ENCODE measurements around the gene DOCK2. TPM values are rescaled to one million over a fixed set of nuclear protein-coding genes. Genes with fewer than 3 reads are reported as not detected.

The DOCK2 gene
- total RNA-seq, 1 donor from 2014 or later: 0.77 TPM

- Mint-ChIP-seq H3K4me3 (no peak overlapping the region), H3K4me1 (peaks cover 28% of the 10 kb centered on the region), H3K36me3 (ENCODE audit: low read depth) (no peaks in the 10 kb centered on the region), H3K9me3 (no peaks in the 10 kb centered on the region), H3K27me3 (ENCODE audit: low read depth) (no peaks in the 10 kb centered on the region), H3K27ac (ENCODE audit: unreplicated experiment) (no peak overlapping the region)
- TF ChIP-seq, protein P1, sequence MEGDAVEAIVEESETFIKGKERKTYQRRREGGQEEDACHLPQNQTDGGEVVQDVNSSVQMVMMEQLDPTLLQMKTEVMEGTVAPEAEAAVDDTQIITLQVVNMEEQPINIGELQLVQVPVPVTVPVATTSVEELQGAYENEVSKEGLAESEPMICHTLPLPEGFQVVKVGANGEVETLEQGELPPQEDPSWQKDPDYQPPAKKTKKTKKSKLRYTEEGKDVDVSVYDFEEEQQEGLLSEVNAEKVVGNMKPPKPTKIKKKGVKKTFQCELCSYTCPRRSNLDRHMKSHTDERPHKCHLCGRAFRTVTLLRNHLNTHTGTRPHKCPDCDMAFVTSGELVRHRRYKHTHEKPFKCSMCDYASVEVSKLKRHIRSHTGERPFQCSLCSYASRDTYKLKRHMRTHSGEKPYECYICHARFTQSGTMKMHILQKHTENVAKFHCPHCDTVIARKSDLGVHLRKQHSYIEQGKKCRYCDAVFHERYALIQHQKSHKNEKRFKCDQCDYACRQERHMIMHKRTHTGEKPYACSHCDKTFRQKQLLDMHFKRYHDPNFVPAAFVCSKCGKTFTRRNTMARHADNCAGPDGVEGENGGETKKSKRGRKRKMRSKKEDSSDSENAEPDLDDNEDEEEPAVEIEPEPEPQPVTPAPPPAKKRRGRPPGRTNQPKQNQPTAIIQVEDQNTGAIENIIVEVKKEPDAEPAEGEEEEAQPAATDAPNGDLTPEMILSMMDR (conservative IDR thresholded peaks at IDR 0.05): no peak
- no peak for DNase-seq (ENCODE audit: low read depth, low spot score)
Measured at GRCh38 chr5:169649486-169649885, 12.4 kb downstream of the DOCK2 start.

DNA sequence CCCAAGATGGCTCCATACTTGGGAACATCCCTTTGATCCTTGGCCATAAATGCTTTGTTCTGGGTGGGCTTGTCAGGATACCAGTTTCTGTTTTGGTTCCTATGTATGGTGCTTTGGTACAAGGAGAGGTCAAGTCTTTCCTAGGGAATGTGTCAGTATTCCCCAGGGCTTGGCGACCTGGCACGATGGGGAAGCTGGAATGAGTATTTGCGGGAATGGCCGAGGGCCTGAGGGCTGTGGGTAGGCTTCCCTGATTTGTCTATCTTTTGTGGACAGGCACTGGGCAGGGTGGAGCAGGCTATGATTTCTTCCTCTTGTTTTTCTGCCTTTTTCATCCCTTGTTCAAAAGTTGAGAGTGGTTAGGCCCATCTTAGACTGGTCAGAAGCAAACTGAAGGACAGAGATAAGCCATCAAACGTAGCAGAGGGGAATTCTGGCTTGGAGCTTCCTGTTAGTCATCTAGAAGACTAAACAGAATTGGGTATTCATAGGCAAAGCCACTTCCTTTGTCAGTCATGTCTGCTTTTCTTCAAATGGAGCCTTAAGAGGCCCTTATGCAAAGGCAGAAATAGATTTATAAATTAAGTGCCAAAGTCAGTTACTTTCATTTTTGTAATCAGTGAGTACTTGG is 13.7 kb downstream of the DOCK2 start:
- H3K4me3 Mint-ChIP-seq: no peak overlapping the region
- peaks cover 28% of the 10 kb centered on the region for H3K4me1 Mint-ChIP-seq
- H3K27me3 Mint-ChIP-seq (ENCODE audit: low read depth): no peaks in the 10 kb centered on the region
- no peaks in the 10 kb centered on the region for H3K9me3 Mint-ChIP-seq
- no peaks in the 10 kb centered on the region for H3K36me3 Mint-ChIP-seq (ENCODE audit: low read depth)
- TF ChIP-seq, protein P1 (conservative IDR thresholded peaks at IDR 0.05): no peak
- no peak for DNase-seq (ENCODE audit: low read depth, low spot score)
- H3K27ac Mint-ChIP-seq (ENCODE audit: unreplicated experiment): no peak overlapping the region

GRCh38 chr5:169651526-169651925 is 14.5 kb downstream of the DOCK2 start:
- Mint-ChIP-seq H3K4me3 (no peak overlapping the region), H3K27ac (ENCODE audit: unreplicated experiment) (no peak overlapping the region), H3K27me3 (ENCODE audit: low read depth) (no peaks in the 10 kb centered on the region), H3K4me1 (peaks cover 28% of the 10 kb centered on the region), H3K36me3 (ENCODE audit: low read depth) (no peaks in the 10 kb centered on the region), H3K9me3 (no peaks in the 10 kb centered on the region)
- no peak for DNase-seq (ENCODE audit: low read depth, low spot score)
- TF ChIP-seq, protein P1 (conservative IDR thresholded peaks at IDR 0.05): no peak

GRCh38 chr5:169652057-169652456 is 15.0 kb downstream of the DOCK2 start:
- H3K4me1 Mint-ChIP-seq: peaks cover 28% of the 10 kb centered on the region
- TF ChIP-seq, protein P1 (conservative IDR thresholded peaks at IDR 0.05): no peak
- H3K27me3 Mint-ChIP-seq (ENCODE audit: low read depth): no peaks in the 10 kb centered on the region
- DNase-seq (ENCODE audit: low read depth, low spot score): no peak
- H3K27ac Mint-ChIP-seq (ENCODE audit: unreplicated experiment): no peak overlapping the region
- no peaks in the 10 kb centered on the region for H3K9me3 Mint-ChIP-seq
- H3K36me3 Mint-ChIP-seq (ENCODE audit: low read depth): no peaks in the 10 kb centered on the region
- H3K4me3 Mint-ChIP-seq: no peak overlapping the region

- TF ChIP-seq, protein P1 (conservative IDR thresholded peaks at IDR 0.05): no peak
- no peaks in the 10 kb centered on the region for H3K9me3 Mint-ChIP-seq
- H3K27me3 Mint-ChIP-seq (ENCODE audit: low read depth): no peaks in the 10 kb centered on the region
- DNase-seq (ENCODE audit: low read depth, low spot score): no peak
- H3K36me3 Mint-ChIP-seq (ENCODE audit: low read depth): no peaks in the 10 kb centered on the region
- peaks cover 17% of the 10 kb centered on the region for H3K4me1 Mint-ChIP-seq
- no peak overlapping the region for H3K27ac Mint-ChIP-seq (ENCODE audit: unreplicated experiment)
- H3K4me3 Mint-ChIP-seq: no peak overlapping the region
Measured at GRCh38 chr5:169653091-169653490, 16.0 kb downstream of the DOCK2 start.
